Activated naive CD4-positive, alpha-beta T cell treated with anti-CD3 and anti-CD28 coated beads, Interleukin-2, amount 50 U/mL, for 24 hours (primary cell): Measurements from ENCODE around the gene GOT1.

Experiments
- H3K27ac Mint-ChIP-seq: one replicate; pipeline ENCODE4 v1.8.0; 2021; ENCODE audit warnings: mild to moderate bottlenecking, mixed read lengths
- H3K27me3 Mint-ChIP-seq: one replicate; pipeline ENCODE4 v1.8.0; 2021; ENCODE audit warnings: mixed read lengths
- H3K36me3 Mint-ChIP-seq: one replicate; pipeline ENCODE4 v1.8.0; 2021; ENCODE audit warnings: mixed read lengths
- H3K4me1 Mint-ChIP-seq: one replicate; pipeline ENCODE4 v1.8.0; 2021; ENCODE audit warnings: mixed read lengths
- H3K4me3 Mint-ChIP-seq: one replicate; pipeline ENCODE4 v1.8.0; 2021; ENCODE audit warnings: mild to moderate bottlenecking, mixed read lengths
- H3K9me3 Mint-ChIP-seq: one replicate; pipeline ENCODE4 v1.8.0; 2021; ENCODE audit warnings: mixed read lengths

Gene GOT1

GRCh38 chr10:99430451-99431189 is at the start of gene GOT1:
Gene GOT1 (minus strand): TSS chr10:99430624. CDS start chr10:99430565, 59 bp downstream.
- H3K36me3 Mint-ChIP-seq = no peaks in the 10 kb centered on the region
- H3K27me3 Mint-ChIP-seq = no peaks in the 10 kb centered on the region
- peak within 1 kb of the TSS; percentile 97 for H3K4me3 Mint-ChIP-seq
- peaks cover 42% of the 10 kb centered on the region for H3K4me1 Mint-ChIP-seq
- H3K27ac Mint-ChIP-seq = peak within 1 kb of the TSS; percentile 90
- H3K9me3 Mint-ChIP-seq = no peaks in the 10 kb centered on the region

DNA sequence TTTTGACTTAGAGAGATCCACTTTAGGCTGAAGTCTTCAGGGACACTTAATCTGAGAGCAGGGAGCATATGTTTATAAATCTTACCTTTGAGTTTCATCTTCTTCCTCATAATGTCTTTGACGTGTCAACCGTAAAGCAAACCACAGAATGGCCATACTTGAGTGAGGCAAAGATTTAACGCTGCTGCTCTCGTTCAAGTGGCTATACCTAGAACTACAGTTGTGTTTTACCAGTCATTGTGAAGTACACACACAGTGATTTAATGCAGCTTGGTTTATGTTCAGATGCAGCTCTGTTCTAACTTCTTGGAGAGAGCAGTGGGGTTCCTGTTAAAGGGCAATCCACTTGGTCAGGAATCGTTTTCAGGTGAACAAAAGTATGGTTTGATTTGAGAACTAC is 39.9 kb upstream of the GOT1 start:
- no peaks in the 10 kb centered on the region for H3K4me1 Mint-ChIP-seq
- H3K27ac Mint-ChIP-seq = no peak overlapping the region
- no peak overlapping the region for H3K4me3 Mint-ChIP-seq
- H3K27me3 Mint-ChIP-seq = peaks cover 20% of the 10 kb centered on the region
- no peaks in the 10 kb centered on the region for H3K36me3 Mint-ChIP-seq
- no peaks in the 10 kb centered on the region for H3K9me3 Mint-ChIP-seq

DNA sequence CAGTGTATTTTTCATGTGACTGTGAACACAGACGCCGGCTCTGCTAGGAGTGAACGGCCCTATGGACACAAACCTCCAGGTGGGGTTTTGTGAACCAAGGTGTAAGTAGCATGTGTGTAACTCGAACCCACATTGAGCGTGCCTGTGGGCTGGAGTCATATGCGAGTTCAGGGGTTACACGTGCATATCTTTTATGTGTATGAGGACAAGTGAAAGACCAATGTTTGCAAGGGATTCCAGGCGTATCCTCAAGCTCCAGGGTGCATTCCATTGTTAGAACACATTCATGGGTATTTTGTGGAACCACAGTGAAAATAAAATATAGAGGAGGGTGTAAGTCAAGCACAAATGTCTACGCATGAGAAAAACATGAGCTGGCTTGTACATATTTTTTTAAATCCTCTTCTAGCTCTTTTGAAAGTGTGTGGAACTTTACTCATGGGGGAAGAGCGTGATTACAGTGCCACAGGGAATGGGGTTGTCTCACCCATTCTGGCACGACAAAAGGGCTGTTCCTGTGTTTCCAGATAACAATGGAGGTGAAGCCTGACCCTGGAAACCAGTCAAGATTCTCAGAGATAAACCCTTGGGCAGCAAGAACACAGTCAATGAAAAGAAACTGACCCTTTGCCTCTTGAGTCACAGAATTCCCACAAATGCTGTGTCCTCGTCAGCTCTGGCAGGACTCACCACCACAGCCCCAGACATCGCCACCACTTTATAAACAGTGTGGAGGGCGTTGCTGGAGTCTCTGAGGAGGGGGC is 37.0 kb upstream of the GOT1 start:
- Mint-ChIP-seq H3K27ac (no peak overlapping the region), H3K36me3 (no peaks in the 10 kb centered on the region), H3K9me3 (no peaks in the 10 kb centered on the region), H3K4me1 (no peaks in the 10 kb centered on the region), H3K27me3 (peaks cover 19% of the 10 kb centered on the region), H3K4me3 (no peak overlapping the region)

GRCh38 chr10:99466632-99467223 is 36.3 kb upstream of the GOT1 start:
- Mint-ChIP-seq H3K4me3 (no peak overlapping the region), H3K36me3 (no peaks in the 10 kb centered on the region), H3K27me3 (peaks cover 19% of the 10 kb centered on the region), H3K9me3 (no peaks in the 10 kb centered on the region), H3K27ac (no peak overlapping the region), H3K4me1 (no peaks in the 10 kb centered on the region)

DNA sequence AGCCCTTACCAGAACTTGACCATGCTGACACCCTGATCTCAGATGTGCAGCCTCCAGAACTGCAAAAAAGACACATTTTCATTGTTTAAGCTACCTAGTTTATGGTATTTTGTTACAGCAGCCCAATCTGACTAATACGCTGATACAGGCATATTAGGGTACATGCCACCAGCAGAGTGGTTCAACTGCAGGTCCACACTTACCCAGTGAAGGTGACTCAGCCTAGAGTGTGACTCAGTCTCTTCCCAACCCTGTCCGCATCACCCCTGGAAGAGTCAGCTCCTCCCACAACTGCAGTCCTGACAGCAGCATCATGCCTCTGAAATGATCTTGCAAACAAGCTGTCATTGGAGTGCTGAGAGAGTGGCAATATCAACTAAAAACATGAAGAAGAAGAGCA is 30.8 kb upstream of the GOT1 start:
- H3K36me3 Mint-ChIP-seq = no peaks in the 10 kb centered on the region
- no peak overlapping the region for H3K4me3 Mint-ChIP-seq
- H3K27me3 Mint-ChIP-seq = peaks cover 15% of the 10 kb centered on the region
- no peaks in the 10 kb centered on the region for H3K4me1 Mint-ChIP-seq
- no peak overlapping the region for H3K27ac Mint-ChIP-seq
- no peaks in the 10 kb centered on the region for H3K9me3 Mint-ChIP-seq

- Mint-ChIP-seq H3K36me3 (no peaks in the 10 kb centered on the region), H3K4me3 (no peak overlapping the region), H3K4me1 (no peaks in the 10 kb centered on the region), H3K27ac (no peak overlapping the region), H3K27me3 (peaks cover 15% of the 10 kb centered on the region), H3K9me3 (no peaks in the 10 kb centered on the region)
These were observed 29.6 kb upstream of the GOT1 start for GRCh38 chr10:99460070-99460469.

DNA sequence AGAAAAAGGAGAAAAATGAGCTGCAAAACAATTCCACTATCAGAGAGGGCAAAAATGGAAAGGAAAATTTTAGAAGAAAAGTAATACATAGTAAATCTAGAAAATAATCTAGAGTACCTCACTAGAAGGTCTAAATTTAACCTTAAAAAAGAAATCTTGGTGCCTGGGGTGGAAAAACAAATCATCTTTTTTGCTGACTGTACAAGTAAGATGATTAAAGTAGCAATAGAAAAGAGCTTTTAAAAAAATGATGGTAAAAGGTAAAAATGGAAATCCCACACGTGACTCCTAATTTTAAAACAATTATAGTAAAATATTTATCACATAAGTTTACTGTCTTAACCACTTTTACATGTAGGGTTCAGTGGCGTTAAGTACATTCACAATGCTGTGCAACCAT is 28.8 kb upstream of the GOT1 start:
- H3K4me1 Mint-ChIP-seq = no peaks in the 10 kb centered on the region
- peaks cover 13% of the 10 kb centered on the region for H3K27me3 Mint-ChIP-seq
- H3K4me3 Mint-ChIP-seq = no peak overlapping the region
- no peaks in the 10 kb centered on the region for H3K36me3 Mint-ChIP-seq
- H3K27ac Mint-ChIP-seq = no peak overlapping the region
- H3K9me3 Mint-ChIP-seq = no peaks in the 10 kb centered on the region

- no peak overlapping the region for H3K4me3 Mint-ChIP-seq
- peaks cover 15% of the 10 kb centered on the region for H3K27me3 Mint-ChIP-seq
- H3K36me3 Mint-ChIP-seq = no peaks in the 10 kb centered on the region
- H3K27ac Mint-ChIP-seq = no peak overlapping the region
- no peaks in the 10 kb centered on the region for H3K4me1 Mint-ChIP-seq
- H3K9me3 Mint-ChIP-seq = no peaks in the 10 kb centered on the region
These were observed 27.4 kb upstream of the GOT1 start for GRCh38 chr10:99457813-99458212.

DNA sequence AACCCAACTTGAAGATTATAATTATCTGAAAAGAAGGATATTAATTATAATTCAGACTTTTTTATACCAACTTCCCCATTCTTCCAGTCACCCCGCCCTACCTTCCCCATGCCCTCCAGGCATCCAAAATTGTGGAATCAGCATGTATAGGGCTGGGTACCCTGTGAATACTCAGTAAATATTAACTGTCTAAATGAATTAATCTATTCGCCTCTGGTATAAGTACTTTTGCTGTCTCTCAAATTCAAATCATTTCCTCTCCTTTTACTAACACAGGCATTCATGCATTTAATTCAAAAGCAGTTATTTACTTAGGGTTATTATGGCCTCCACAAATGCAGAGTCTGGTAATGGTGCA is 26.5 kb upstream of the GOT1 start:
- Mint-ChIP-seq H3K36me3 (no peaks in the 10 kb centered on the region), H3K27ac (no peak overlapping the region), H3K9me3 (no peaks in the 10 kb centered on the region), H3K4me3 (no peak overlapping the region), H3K27me3 (peaks cover 15% of the 10 kb centered on the region), H3K4me1 (no peaks in the 10 kb centered on the region)

DNA sequence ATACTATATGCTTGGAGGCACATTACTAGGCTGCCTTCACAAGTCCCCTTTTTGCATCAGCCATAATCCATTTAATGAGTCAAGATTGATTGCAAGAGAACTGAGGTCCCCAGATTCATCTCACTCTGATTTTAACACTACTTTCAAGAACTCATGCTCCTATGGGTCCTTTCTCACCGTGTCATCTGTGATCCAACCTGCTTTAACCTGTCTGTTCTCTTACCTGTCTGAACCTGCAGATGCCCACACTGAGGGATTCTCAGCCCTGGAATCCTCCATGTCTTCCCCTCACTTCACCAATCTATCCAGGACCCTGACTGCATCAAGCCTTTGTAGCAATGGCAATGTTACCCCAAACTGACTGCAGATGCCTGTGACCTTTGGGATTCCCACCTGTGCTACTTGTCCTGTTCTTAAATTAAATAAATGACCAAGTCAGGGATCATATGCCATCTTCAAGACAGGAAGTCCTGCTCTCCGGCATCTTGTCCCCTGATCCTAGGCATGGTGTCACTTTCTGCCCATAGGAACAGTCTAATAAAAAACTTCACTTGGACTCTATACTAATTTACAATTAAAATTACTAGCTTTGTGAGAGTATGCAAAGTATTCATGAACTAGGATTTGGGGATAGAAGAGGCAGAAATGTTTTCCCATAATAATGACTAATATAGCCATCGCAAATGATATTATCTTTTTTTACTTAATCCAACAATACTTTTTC is 25.9 kb upstream of the GOT1 start:
- H3K27me3 Mint-ChIP-seq = peaks cover 17% of the 10 kb centered on the region
- no peaks in the 10 kb centered on the region for H3K4me1 Mint-ChIP-seq

GRCh38 chr10:99451981-99452380 is 21.6 kb upstream of the GOT1 start:
- no peaks in the 10 kb centered on the region for H3K9me3 Mint-ChIP-seq
- peaks cover 14% of the 10 kb centered on the region for H3K27me3 Mint-ChIP-seq
- H3K4me3 Mint-ChIP-seq = no peak overlapping the region
- H3K4me1 Mint-ChIP-seq = no peaks in the 10 kb centered on the region
- H3K36me3 Mint-ChIP-seq = no peaks in the 10 kb centered on the region
- H3K27ac Mint-ChIP-seq = no peak overlapping the region

More for the DNA sequence above, 25.9 kb upstream of the GOT1 start:
- Mint-ChIP-seq H3K36me3 (no peaks in the 10 kb centered on the region), H3K27ac (no peak overlapping the region), H3K4me3 (no peak overlapping the region), H3K9me3 (no peaks in the 10 kb centered on the region)

DNA sequence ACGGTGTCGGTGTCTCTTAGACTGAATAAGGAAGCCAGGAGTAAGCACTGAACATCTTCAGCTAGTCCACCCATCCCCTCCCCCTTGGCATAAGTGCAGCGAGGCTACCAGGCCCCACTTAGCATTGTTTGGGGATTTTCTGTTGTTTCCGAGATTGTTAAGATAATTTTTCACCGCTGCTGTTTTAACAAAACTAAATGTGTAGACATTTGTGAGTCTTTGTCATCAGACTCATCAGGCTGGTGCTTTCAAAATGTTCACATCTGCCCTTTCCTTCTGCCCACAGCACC is 21.0 kb upstream of the GOT1 start:
- no peaks in the 10 kb centered on the region for H3K36me3 Mint-ChIP-seq
- no peak overlapping the region for H3K4me3 Mint-ChIP-seq
- H3K4me1 Mint-ChIP-seq = no peaks in the 10 kb centered on the region
- H3K27me3 Mint-ChIP-seq = peaks cover 13% of the 10 kb centered on the region
- no peaks in the 10 kb centered on the region for H3K9me3 Mint-ChIP-seq
- no peak overlapping the region for H3K27ac Mint-ChIP-seq

DNA sequence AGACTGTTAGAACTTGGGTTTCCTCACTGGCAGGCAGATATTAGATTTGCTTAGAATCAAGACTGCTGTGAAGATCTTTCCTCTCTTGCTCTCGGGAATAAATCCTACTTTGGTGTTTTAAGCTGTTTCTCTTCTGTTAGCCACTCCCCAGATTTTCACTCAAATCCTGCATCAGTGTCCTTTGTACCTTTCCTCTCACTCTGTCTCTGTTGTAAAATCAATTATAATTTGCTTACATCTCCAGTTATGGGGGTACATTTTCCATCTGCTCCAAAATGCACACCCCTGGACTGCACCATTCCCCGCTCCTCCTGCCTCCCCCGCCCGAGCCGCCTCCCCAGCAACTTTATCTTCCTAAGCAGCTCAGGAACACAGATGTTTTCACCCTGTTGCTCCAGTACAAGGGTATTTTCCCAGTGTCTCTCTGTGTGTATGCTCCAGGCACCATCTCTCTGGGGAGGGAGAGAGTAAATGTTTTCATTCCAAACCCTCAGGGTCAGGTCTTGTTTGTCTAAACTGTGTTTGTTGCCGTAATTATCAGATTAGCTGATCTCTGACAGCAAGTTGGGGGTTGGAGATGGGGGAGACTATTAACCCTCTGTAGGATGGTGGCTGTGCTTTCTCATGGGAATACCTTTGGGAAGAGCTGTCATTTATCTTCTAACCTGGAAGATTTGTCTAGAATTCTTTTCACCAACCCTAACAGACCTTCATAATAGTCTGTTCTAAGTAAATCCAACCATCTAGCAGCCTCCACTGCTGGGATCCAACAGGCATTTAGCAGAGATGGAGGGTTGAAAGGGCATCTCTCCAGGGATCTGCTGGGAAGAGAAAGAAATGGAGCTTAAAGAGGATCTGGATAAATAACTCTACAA is 20.4 kb upstream of the GOT1 start:
- Mint-ChIP-seq H3K4me1 (no peaks in the 10 kb centered on the region), H3K36me3 (no peaks in the 10 kb centered on the region), H3K9me3 (no peaks in the 10 kb centered on the region), H3K4me3 (no peak overlapping the region), H3K27ac (no peak overlapping the region), H3K27me3 (peaks cover 10% of the 10 kb centered on the region)

DNA sequence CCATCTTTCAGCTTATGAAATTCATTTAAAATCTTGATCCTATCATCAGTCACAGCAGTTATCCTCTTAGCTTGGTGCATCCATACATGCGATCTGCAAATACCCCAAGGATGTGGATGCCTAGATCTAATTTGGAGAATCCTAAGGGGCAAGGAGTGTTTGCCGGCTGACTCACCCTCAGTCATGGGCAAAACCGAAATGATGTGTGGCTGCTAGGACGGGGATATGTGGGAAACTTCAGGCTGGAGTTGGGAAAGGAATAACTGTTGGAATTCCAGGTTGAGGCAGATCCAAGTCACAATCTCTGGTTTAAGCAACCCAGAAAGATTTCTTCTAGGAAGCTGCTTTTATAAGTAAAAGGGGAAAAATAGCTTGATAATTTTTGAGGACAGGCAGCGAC is 19.7 kb upstream of the GOT1 start:
- Mint-ChIP-seq H3K27me3 (peaks cover 10% of the 10 kb centered on the region), H3K27ac (no peak overlapping the region), H3K36me3 (no peaks in the 10 kb centered on the region), H3K9me3 (no peaks in the 10 kb centered on the region), H3K4me1 (no peaks in the 10 kb centered on the region), H3K4me3 (no peak overlapping the region)

DNA sequence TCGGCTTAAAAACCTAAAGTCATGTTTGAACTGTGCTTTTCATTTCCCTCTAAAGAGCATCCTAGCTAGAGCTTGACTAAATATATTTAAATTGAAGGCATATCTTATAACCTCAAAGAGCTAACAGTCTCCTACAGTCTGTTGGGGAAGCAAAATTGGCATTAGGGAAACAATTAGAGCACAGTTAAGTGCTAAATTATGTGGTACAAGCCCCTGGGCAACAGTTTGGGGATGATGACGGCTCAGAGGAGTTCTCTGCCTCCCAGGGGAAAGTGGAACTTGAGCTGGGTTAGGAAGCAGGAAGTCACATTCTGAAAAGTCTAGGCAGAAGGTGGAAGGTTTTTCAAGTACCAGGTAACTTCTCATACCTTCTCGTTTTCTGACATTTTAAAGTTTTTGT is 18.6 kb upstream of the GOT1 start:
- Mint-ChIP-seq H3K36me3 (no peaks in the 10 kb centered on the region), H3K4me3 (no peak overlapping the region), H3K27ac (no peak overlapping the region), H3K4me1 (no peaks in the 10 kb centered on the region), H3K27me3 (peaks cover 10% of the 10 kb centered on the region), H3K9me3 (no peaks in the 10 kb centered on the region)
